ENCODE data around the gene CHST3.

Gene CHST3

GRCh38 chr10:72010234-72010973, 46.2 kb downstream of the CHST3 start:
- no peak for DNase-seq (ENCODE audit: low read depth)

- no peak for DNase-seq (ENCODE audit: low read depth)
Measured at GRCh38 chr10:72011016-72011415, 46.8 kb downstream of the CHST3 start.

- no peak for DNase-seq (ENCODE audit: low read depth)
Measured at GRCh38 chr10:72011468-72011867, 47.3 kb downstream of the CHST3 start.

- no peak for DNase-seq (ENCODE audit: low read depth)
Measured at GRCh38 chr10:72011976-72012512, 47.8 kb downstream of the CHST3 start.

GRCh38 chr10:72012796-72013195, 48.6 kb downstream of the CHST3 start:
- DNase-seq (ENCODE audit: low read depth), result no peak

- no peak for DNase-seq (ENCODE audit: low read depth)
Measured at GRCh38 chr10:72013202-72013945, 49.2 kb downstream of the CHST3 start.

GRCh38 chr10:72014197-72014596, 50.0 kb downstream of the CHST3 start:
- no peak for DNase-seq (ENCODE audit: low read depth)

GRCh38 chr10:72014785-72015480, 50.7 kb downstream of the CHST3 start:
- DNase-seq (ENCODE audit: low read depth), result no peak

GRCh38 chr10:72015841-72016240, 51.6 kb downstream of the CHST3 start:
- no peak for DNase-seq (ENCODE audit: low read depth)

- DNase-seq (ENCODE audit: low read depth), result no peak
Measured at GRCh38 chr10:72016608-72017300, 52.6 kb downstream of the CHST3 start.

GRCh38 chr10:72019085-72019876, 55.1 kb downstream of the CHST3 start:
- no peak for DNase-seq (ENCODE audit: low read depth)

- DNase-seq (ENCODE audit: low read depth), result no peak
Measured at GRCh38 chr10:72020914-72021809, 57.0 kb downstream of the CHST3 start.

- no peak for DNase-seq (ENCODE audit: low read depth)
Measured at GRCh38 chr10:72022228-72022627, 58.0 kb downstream of the CHST3 start.

- no peak for DNase-seq (ENCODE audit: low read depth)
Measured at GRCh38 chr10:72024596-72024995, 60.4 kb downstream of the CHST3 start.

GRCh38 chr10:72025400-72025799, 61.2 kb downstream of the CHST3 start:
- no peak for DNase-seq (ENCODE audit: low read depth)

- no peak for DNase-seq (ENCODE audit: low read depth)
Measured at GRCh38 chr10:72025832-72026231, 61.6 kb downstream of the CHST3 start.

- no peak for DNase-seq (ENCODE audit: low read depth)
Measured at GRCh38 chr10:72026278-72027111, 62.3 kb downstream of the CHST3 start.

GRCh38 chr10:72027498-72027897, 63.3 kb downstream of the CHST3 start:
- DNase-seq (ENCODE audit: low read depth), result no peak

- no peak for DNase-seq (ENCODE audit: low read depth)
Measured at GRCh38 chr10:72029414-72029813, 65.2 kb downstream of the CHST3 start.

Data from HS-5 (cell line).